Measurements from ENCODE around the gene LAPTM5. TPM values are rescaled to one million over a fixed set of nuclear protein-coding genes. Genes with fewer than 3 reads are reported as not detected.

The LAPTM5 gene
- total and polyA plus RNA-seq, 2 of the 8 experiments (the other 6 are each of a cell fraction or from before 2014, with no cell fraction given), result 0.37 to 1.4 TPM

GRCh38 chr1:30778979-30779293 is 21.4 kb upstream of the LAPTM5 start (continued):
- TF ChIP-seq, protein P1, sequence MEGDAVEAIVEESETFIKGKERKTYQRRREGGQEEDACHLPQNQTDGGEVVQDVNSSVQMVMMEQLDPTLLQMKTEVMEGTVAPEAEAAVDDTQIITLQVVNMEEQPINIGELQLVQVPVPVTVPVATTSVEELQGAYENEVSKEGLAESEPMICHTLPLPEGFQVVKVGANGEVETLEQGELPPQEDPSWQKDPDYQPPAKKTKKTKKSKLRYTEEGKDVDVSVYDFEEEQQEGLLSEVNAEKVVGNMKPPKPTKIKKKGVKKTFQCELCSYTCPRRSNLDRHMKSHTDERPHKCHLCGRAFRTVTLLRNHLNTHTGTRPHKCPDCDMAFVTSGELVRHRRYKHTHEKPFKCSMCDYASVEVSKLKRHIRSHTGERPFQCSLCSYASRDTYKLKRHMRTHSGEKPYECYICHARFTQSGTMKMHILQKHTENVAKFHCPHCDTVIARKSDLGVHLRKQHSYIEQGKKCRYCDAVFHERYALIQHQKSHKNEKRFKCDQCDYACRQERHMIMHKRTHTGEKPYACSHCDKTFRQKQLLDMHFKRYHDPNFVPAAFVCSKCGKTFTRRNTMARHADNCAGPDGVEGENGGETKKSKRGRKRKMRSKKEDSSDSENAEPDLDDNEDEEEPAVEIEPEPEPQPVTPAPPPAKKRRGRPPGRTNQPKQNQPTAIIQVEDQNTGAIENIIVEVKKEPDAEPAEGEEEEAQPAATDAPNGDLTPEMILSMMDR (IDR thresholded peaks at IDR 0.05; ENCODE audit: control extremely low read depth in 1 of 3, insufficient read depth in 1 of 3, low read depth in 1 of 3, low read length in 3 of 3), result no peak
- TF ChIP-seq SP2 (IDR thresholded peaks at IDR 0.05; ENCODE audit: low read length), result no peak
